ENCODE data around the gene MPP2. TPM values are rescaled to one million over a fixed set of nuclear protein-coding genes. Genes with fewer than 3 reads are reported as not detected.

Gene MPP2
- total RNA-seq, 6 experiments from 2014 or later = 0.62 to 1.3 (median 1.0) TPM

DNA sequence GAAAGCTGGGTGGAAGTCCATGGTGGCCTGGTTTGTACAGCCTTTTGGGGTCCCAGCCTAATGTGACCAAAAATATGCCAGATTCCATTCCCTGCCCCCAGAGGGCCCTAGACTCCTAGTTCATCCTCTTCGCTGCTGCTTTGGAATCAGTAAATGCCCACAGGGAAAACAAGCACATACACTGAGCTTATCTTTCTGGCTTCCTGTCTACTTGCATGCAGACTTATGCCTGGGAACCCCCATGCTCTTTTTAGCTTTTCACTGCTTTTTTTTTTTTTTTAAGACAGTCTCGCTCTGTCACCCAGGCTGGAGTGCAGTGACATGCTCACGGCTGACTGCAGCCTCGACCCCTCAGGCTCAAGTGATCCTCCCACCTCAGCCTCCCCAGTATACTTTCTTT, 66.5 kb downstream of the MPP2 start:
- Mint-ChIP-seq H3K9me3 (no peaks in the 10 kb centered on the region), H3K27me3 (ENCODE audit: insufficient read depth) (peaks cover 12% of the 10 kb centered on the region), H3K27ac (no peak overlapping the region), H3K4me1 (ENCODE audit: low read depth) (peaks cover 20% of the 10 kb centered on the region), H3K36me3 (ENCODE audit: low read depth) (no peaks in the 10 kb centered on the region), H3K4me3 (no peak overlapping the region)
- TF ChIP-seq, protein P1, sequence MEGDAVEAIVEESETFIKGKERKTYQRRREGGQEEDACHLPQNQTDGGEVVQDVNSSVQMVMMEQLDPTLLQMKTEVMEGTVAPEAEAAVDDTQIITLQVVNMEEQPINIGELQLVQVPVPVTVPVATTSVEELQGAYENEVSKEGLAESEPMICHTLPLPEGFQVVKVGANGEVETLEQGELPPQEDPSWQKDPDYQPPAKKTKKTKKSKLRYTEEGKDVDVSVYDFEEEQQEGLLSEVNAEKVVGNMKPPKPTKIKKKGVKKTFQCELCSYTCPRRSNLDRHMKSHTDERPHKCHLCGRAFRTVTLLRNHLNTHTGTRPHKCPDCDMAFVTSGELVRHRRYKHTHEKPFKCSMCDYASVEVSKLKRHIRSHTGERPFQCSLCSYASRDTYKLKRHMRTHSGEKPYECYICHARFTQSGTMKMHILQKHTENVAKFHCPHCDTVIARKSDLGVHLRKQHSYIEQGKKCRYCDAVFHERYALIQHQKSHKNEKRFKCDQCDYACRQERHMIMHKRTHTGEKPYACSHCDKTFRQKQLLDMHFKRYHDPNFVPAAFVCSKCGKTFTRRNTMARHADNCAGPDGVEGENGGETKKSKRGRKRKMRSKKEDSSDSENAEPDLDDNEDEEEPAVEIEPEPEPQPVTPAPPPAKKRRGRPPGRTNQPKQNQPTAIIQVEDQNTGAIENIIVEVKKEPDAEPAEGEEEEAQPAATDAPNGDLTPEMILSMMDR (IDR thresholded peaks at IDR 0.05) = peak; percentile 31
- no peak for DNase-seq

DNA sequence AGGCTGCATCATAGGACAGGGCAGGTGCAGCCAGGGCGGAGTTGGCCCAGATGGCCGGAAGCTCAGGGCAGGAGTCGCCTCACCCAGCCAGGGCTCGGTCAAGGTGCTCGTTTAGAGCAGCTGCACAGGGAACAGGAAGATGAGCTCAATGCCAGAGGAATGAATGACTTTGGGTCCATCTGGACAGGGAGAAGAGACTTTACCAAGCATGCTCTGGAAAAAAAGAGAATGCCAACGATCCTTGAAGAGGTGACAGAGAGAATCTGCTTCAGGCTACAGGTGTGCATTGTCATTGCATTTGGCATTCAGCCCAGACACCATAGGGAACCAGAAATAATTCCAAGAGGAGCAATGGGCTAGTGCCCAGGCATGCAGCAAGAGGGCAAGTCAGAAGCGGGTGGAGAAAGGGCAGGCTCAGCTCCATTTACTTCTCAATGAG, 67.6 kb downstream of the MPP2 start:
- TF ChIP-seq, protein P1 (IDR thresholded peaks at IDR 0.05) = no peak
- Mint-ChIP-seq H3K27me3 (ENCODE audit: insufficient read depth) (peaks cover 12% of the 10 kb centered on the region), H3K4me1 (ENCODE audit: low read depth) (peaks cover 20% of the 10 kb centered on the region), H3K36me3 (ENCODE audit: low read depth) (no peaks in the 10 kb centered on the region), H3K27ac (no peak overlapping the region), H3K9me3 (no peaks in the 10 kb centered on the region), H3K4me3 (no peak overlapping the region)
- no peak for DNase-seq

DNA sequence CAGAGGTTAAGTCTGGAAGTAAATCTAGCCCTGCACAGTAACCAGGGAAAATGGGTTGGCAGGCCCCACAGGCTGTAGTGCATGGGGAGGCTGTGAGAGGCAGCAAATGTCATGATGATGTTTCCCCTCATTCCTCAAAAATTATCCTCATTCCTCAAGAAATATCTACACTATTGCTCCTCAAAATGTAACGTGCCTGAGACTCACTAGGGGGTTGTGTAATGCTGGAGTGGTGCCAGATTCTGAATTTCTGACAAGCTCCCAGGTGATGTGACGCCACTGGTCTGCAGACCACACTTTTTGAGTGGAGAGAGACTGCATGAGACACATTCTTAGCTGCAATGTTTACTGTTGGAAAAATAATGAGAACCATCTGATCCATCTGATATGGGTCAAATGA, 73.2 kb downstream of the MPP2 start:
- TF ChIP-seq, protein P1 (IDR thresholded peaks at IDR 0.05) = no peak
- peaks cover 5% of the 10 kb centered on the region; the same call in 1 of the 2 replicates for H3K36me3 Mint-ChIP-seq (ENCODE audit: low read depth)
- H3K4me3 Mint-ChIP-seq = peak overlapping the region; percentile 34; the same call in 1 of the 2 replicates
- no peak for DNase-seq
- H3K4me1 Mint-ChIP-seq (ENCODE audit: low read depth) = peaks cover 32% of the 10 kb centered on the region
- H3K9me3 Mint-ChIP-seq = no peaks in the 10 kb centered on the region
- H3K27ac Mint-ChIP-seq = peak overlapping the region; percentile 4; the same call in 1 of the 2 replicates
- peaks cover 7% of the 10 kb centered on the region for H3K27me3 Mint-ChIP-seq (ENCODE audit: insufficient read depth)

DNA sequence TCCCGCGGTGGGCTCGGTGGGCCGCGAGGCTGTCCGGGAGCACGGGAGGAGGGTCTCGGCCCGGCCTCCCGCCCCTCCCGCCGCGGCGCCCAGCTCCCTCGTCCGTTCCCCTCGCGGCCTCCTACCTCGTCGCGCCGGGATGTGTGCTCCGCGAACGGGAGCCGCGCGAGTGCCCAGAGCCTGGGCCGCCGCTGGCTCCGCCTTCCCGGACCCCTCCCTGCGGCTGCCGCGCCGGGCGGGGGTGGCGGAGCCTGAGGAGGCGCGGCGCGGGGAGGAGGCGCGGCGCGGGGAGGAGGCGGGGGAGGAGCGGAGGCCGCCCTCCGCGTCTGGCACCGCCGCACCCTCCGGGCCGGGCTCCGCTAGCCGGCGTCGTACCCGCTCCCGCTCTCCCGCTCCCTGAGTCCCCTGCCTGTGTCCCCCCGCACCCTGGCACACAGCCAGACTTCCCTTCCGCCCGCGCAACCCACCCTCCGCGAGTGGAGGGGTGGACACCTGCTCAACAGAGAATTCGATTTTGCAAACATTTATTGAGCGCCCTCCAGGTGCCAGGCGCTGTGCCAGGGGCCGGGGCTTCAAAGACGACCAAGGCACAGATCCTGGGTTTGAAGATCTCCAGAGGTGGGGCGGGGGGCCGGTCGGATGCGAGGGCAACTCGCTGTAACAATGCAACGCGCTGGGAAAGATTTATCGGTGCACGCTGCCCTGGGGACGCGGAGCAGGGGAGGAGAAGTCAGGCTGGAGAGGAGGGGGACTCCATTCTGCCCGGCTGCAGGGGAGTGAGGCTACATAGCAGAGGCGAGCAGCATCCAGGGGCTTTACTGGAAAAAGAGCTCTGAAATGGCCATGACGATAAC, 74.1 kb downstream of the MPP2 start, which contains the start of gene MPP3:
Gene MPP3, minus strand, starts transcription at position 171 of the 854 bp plus-strand sequence. CDS start 1,240 bp downstream, outside the sequence.
- peaks cover 5% of the 10 kb centered on the region; the same call in 1 of the 2 replicates for H3K36me3 Mint-ChIP-seq (ENCODE audit: low read depth)
- peaks cover 7% of the 10 kb centered on the region for H3K27me3 Mint-ChIP-seq (ENCODE audit: insufficient read depth)
- peak within 1 kb of the TSS; percentile 82 for H3K27ac Mint-ChIP-seq
- H3K9me3 Mint-ChIP-seq = no peaks in the 10 kb centered on the region
- peaks cover 32% of the 10 kb centered on the region for H3K4me1 Mint-ChIP-seq (ENCODE audit: low read depth)
- H3K4me3 Mint-ChIP-seq = peak within 1 kb of the TSS; percentile 88
- DNase-seq = peak; percentile 23
- TF ChIP-seq, protein P1 (IDR thresholded peaks at IDR 0.05) = no peak

DNA sequence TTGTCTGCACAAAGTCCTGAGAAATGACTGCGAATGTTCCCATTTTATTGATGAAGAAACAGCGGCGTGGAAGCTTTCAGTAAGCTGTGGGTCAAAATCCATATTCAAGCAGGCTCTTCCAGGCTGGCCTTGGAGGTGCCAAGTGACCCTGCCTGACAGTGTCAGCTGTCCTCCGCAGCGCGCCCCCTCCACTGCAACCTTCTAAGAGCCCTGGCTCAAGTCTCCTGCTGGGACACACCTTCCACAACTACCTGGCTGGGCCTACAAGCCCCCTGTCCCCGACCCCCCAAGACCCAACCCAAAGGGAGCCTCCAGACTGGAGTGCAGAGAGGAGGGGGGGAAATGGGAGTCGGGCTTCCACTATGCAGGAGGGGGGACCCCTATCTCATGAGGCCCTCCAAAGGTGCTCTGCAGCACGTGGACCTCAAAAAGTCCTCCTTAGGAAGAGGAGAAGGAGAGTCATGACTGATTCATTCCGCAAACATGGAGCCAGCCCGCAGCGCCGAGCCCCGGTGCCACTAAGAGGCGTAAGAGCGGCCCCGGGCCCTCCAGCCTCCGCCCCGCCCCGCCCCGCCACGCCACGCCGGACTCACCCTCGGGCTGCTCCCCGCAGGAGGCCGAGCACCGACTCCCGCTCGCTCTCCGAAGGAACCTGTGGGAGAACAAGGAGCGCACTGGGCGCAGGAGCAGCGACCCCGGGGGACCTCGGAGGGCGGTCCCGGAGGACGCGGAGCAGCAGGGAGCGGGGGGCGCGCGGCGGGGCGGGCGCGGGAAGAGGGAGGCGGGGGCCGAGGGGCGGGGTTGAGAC, 75.0 kb downstream of the MPP2 start:
- H3K27ac Mint-ChIP-seq = peak overlapping the region; percentile 82
- H3K36me3 Mint-ChIP-seq (ENCODE audit: low read depth) = peaks cover 10% of the 10 kb centered on the region; the same call in 1 of the 2 replicates
- peak overlapping the region; percentile 88 for H3K4me3 Mint-ChIP-seq
- H3K27me3 Mint-ChIP-seq (ENCODE audit: insufficient read depth) = peaks cover 5% of the 10 kb centered on the region
- H3K4me1 Mint-ChIP-seq (ENCODE audit: low read depth) = peaks cover 32% of the 10 kb centered on the region
- no peaks in the 10 kb centered on the region for H3K9me3 Mint-ChIP-seq
- peak; percentile 68 for DNase-seq
- TF ChIP-seq, protein P1 (IDR thresholded peaks at IDR 0.05) = peak; percentile 16; the same call in 1 of the 2 replicates

All from HFFc6 (cell line).